Heart left ventricle (tissue), 16 donors: ENCODE results near the gene CCDC183. TPM values are rescaled to one million over a fixed set of nuclear protein-coding genes. Genes with fewer than 3 reads are reported as not detected.
"Not testable (repeated sequence)": the region's sequence is repeated elsewhere in the genome, so short reads cannot be mapped to it uniquely, and the experiment has no call there.

ENCODE experiments used
- ATAC-seq, 4 donors: fragments of 200-7000 bp; cut with Tn5 transposase; one replicate each; pipeline ENCODE4 v1.9.1; 2020 to 2022; ENCODE audit warnings: moderate library complexity in 4 of 4, mild to moderate bottlenecking in 3 of 4, moderate number of reproducible peaks in 1 of 4
- DNase-seq, 5 donors: peaks; one replicate each; pipeline ENCODE4 v3.0.0-alpha.2; 2020
- H3K27ac ChIP-seq, 12 donors: fragments of 200-600 bp; sonication (generic) in 4 of 12; one replicate each; pipeline versions ENCODE4 v1.5.0 to v1.8.0; 2016 to 2022; ENCODE audit warnings: mild to moderate bottlenecking in 2 of 12
- H3K27me3 ChIP-seq, 9 donors: fragments of 200-600 bp; sonication (generic) in 2 of 9; one replicate each; pipeline versions ENCODE4 v1.5.1 to v1.8.0; 2016 to 2022; ENCODE audit warnings: mild to moderate bottlenecking in 3 of 9
- H3K36me3 ChIP-seq, 9 donors: fragments of 200-600 bp; sonication (generic) in 2 of 9; one replicate each; pipeline versions ENCODE4 v1.5.0 to v1.8.0; 2018 to 2022; ENCODE audit warnings: mild to moderate bottlenecking in 2 of 9
- H3K4me1 ChIP-seq, 12 donors: fragments of 200-600 bp; sonication (generic) in 4 of 12; one replicate each; pipeline versions ENCODE4 v1.5.0 to v1.8.0; 2016 to 2022; ENCODE audit warnings: mild to moderate bottlenecking in 3 of 12
- H3K4me3 ChIP-seq, 12 donors: fragments of 200-600 bp; sonication (generic) in 4 of 12; one replicate each; pipeline versions ENCODE4 v1.5.0 to v1.8.0; 2017 to 2022; ENCODE audit warnings: mild to moderate bottlenecking in 9 of 12, moderate library complexity in 4 of 12
- H3K9me3 ChIP-seq, 12 donors: fragments of 200-600 bp; sonication (generic) in 4 of 12; one replicate each; pipeline versions ENCODE4 v1.5.0 to v1.8.0; 2016 to 2022; ENCODE audit warnings: mild to moderate bottlenecking in 1 of 12
- CTCF ChIP-seq, 12 donors: fragments of 200-600 bp; sonication (generic) in 4 of 12; IDR thresholded peaks; one replicate each; pipeline versions ENCODE4 v1.5.0 to v1.8.0; 2018 to 2022; ENCODE audit warnings: antibody characterized with exemption in 12 of 12, mild to moderate bottlenecking in 5 of 12
- POLR2A ChIP-seq, 2 donors: fragments of 450-650 bp; IDR thresholded peaks; one replicate each; pipeline ENCODE4 v1.6.1; 2017; ENCODE audit warnings: antibody characterized with exemption in 2 of 2, mild to moderate bottlenecking in 2 of 2, moderate library complexity in 2 of 2
- WGBS, 4 donors: extraction: QIAGEN DNeasy Blood & Tissue Kit in 2 of 4; methylation state at CpG; one replicate each; pipeline versions ENCODE4 v1.1.5 to v1.1.7; 2013 to 2018; 5-methylcytosine and 5-hydroxymethylcytosine counted together
- intact Hi-C, 10 donors: fragments of 100-400 bp; cut with DNase I; formaldehyde crosslinking; loops; one replicate each; pipeline versions ENCODE4 v1.11.1 to v1.14.2; 2022
- polyA plus RNA-seq, 2 donors: library from polyadenylated mRNA; stranded (reverse); fragments of 200-250 nt; gene quantifications; one replicate each; pipeline ENCODE4 v1.2.3, GENCODE V29; 2013
- total RNA-seq, 9 donors: library from RNA; depleted of rRNA in 2 of 9; stranded (reverse); fragments of >200 nt in 2 of 9; fragmentation: NEBNext Ultra II Directional in 3 of 9; extraction: Animal tissue kit (Norgen Biotek cat#: 25700) in 3 of 9; gene quantifications; one replicate each; pipeline versions ENCODE4 v1.1.0 to v1.2.4, GENCODE V29; 2016 to 2023
- donor health status: ischemic (EF 13 %, LVEDD 7.1; RV severe dilation, severe dysfunction).
- donor health status: healthy with polysubstance abuse.
- donor health status: DM: no; HTN: yes; CAD: no.
- donor health status: DM: no; HTN: no; CAD: no.
- donor health status: ischemic (EF 25% LVEDD 6.9; RV normal size, moderate dysfunction).
- donor health status: ischemic (EF 25% LVEDD 5.7; RV mildly dilated, moderate dysfunction).
- donor health status: healthy.
- donor health status: DM: yes; HTN: yes; CAD: no.
- donor health status: ischemic (EF 35%, LVEDD 5.7; RV mildly dilated, moderate dysfunction).
- donor health status: nonischemic (EF 11% LVEDD 7.7; RV severe dilation, severe dysfunction).
- donor health status: DM: yes; HTN: yes; CAD: no.
- donor health status: PGD.
- donor health status: ischemic (EF 29% LVEDD 5.4; RV normal size, mild dysfunction).
- donor health status: nonischemic (EF 23%, LVEDD 6.1; RV moderate dilation, normal function).

Gene CCDC183
- total and polyA plus RNA-seq, 11 donors: 0.32 to 4.7 (median 1.4) TPM

GRCh38 chr9:136802321-136802720 is 6.2 kb downstream of the CCDC183 start:
- no peak for DNase-seq
- Histone ChIP-seq H3K36me3 (peaks cover 0 to 3% (median 0%) of the 10 kb centered on the region in 9 donors), H3K9me3 (no peaks in the 10 kb centered on the region), H3K27me3 (peaks cover 6 to 52% (median 15%) of the 10 kb centered on the region in 9 donors), H3K4me3 (no peak overlapping the region), H3K27ac (no peak overlapping the region), H3K4me1 (peaks cover 7 to 42% (median 27%) of the 10 kb centered on the region in 12 donors)
- intact Hi-C loops: loop anchor here in 1 of 10 donors (5.0 kb wide), 1 partner anchor 35 kb away; no protein-coding TSS in a partner anchor
- TF ChIP-seq POLR2A (IDR thresholded peaks at IDR 0.05): no peak
- TF ChIP-seq CTCF (IDR thresholded peaks at IDR 0.05): no peak
- 76 to 86% (median 77%) methylated on average over 6 of the region's 6 CpGs for WGBS, 4 donors
- no peak for ATAC-seq

GRCh38 chr9:136803009-136803550 is 6.9 kb downstream of the CCDC183 start:
- Histone ChIP-seq H3K27me3 (peaks cover 6 to 44% (median 15%) of the 10 kb centered on the region in 9 donors), H3K4me1 (peaks cover 7 to 42% (median 27%) of the 10 kb centered on the region in 12 donors)
- intact Hi-C loops: loop anchor here in 1 of 10 donors (5.0 kb wide), 1 partner anchor 34 kb away; no protein-coding TSS in a partner anchor
- H3K27ac ChIP-seq, H3K4me3 ChIP-seq, ATAC-seq, H3K36me3 ChIP-seq, DNase-seq, H3K9me3 ChIP-seq: not testable (repeated sequence)
- WGBS, 4 donors: 92 to 100% (median 93%) methylated on average over 5 to 8 of the region's 9 CpGs

GRCh38 chr9:136803551-136804508 is 7.7 kb downstream of the CCDC183 start:
- DNase-seq: no peak

More at GRCh38 chr9:136803551-136804508, 7.7 kb downstream of the CCDC183 start:
- Histone ChIP-seq H3K36me3 (peaks cover 0 to 3% (median 0%) of the 10 kb centered on the region in 9 donors), H3K27me3 (peaks cover 4 to 38% (median 12%) of the 10 kb centered on the region in 9 donors), H3K4me1 (peaks cover 10 to 45% (median 28%) of the 10 kb centered on the region in 12 donors), H3K27ac (no peak overlapping the region), H3K9me3 (no peaks in the 10 kb centered on the region), H3K4me3 (no peak overlapping the region)
- intact Hi-C loops: loop anchor here in 1 of 10 donors (5.0 kb wide), 1 partner anchor 33 kb away; no protein-coding TSS in a partner anchor
- TF ChIP-seq CTCF (IDR thresholded peaks at IDR 0.05) (no peak), POLR2A (IDR thresholded peaks at IDR 0.05) (no peak)
- no peak for ATAC-seq
- WGBS, 4 donors: 93 to 97% (median 96%) methylated on average over 22 of the region's 22 CpGs
